ENCODE results near the gene NUDT2. TPM values are rescaled to one million over a fixed set of nuclear protein-coding genes. Genes with fewer than 3 reads are reported as not detected.

Gene NUDT2
- total RNA-seq (10 to 100 TPM in 4 of 5 experiments, 1 to 10 TPM in 1; 7.5 to 30.0 (median 22.7) TPM), polyA plus RNA-seq (10 to 100 TPM; 27.7 to 63.3 TPM), total RNA-seq (13.3 reads per million, percentile 42 among the genes with 10 or more reads in this experiment)

- POLR2A ChIA-PET: no interaction called here
- CTCF ChIA-PET: no interaction called here
- Mint-ChIP-seq H3K4me3 (peak within 1 kb of the TSS; percentile 88 to 97 (median 94)), H3K27me3 (no peaks in the 10 kb centered on the region), H3K4me1 (peaks cover 11 to 45% (median 29%) of the 10 kb centered on the region in 7 donors), H3K9me3 (no peaks in the 10 kb centered on the region), H3K36me3 (no peaks in the 10 kb centered on the region), H3K27ac (peak within 1 kb of the TSS; percentile 77 to 98 (median 95))
- no peaks in the 10 kb centered on the region for H3K36me3 ChIP-seq (ENCODE audit: control insufficient read depth in 2 of 3, insufficient read depth in 3 of 3, low read length in 3 of 3)
- DNase-seq (peak; percentile 89 to 99 (median 96)), ATAC-seq (peak; percentile 95)
- no peaks in the 10 kb centered on the region for H3K9me3 ChIP-seq (ENCODE audit: control insufficient read depth in 2 of 3, low read length in 3 of 3)
- peaks cover 3 to 8% of the 10 kb centered on the region in 2 donors for H3K4me1 ChIP-seq (ENCODE audit: control insufficient read depth in 2 of 2, insufficient read depth in 2 of 2, low read length in 2 of 2)
- peak within 1 kb of the TSS; percentile 94 for H3K27ac ChIP-seq (ENCODE audit: low read depth, low read length)
- intact Hi-C loops (cut with micrococcal nuclease): loop anchor here (1.0 to 10.0 kb wide), 20 partner anchors 48 to 1273 kb away; partner anchors contain the start of genes DCAF12 (in 2 of the 2), DNAI1 (in 2 of the 2), DNAJB5 (in 2 of the 2) and FAM219A (in 2 of the 2)
- no peaks in the 10 kb centered on the region for H3K27me3 ChIP-seq (ENCODE audit: control insufficient read depth in 2 of 2, insufficient read depth in 2 of 2, low read length in 2 of 2)
- peak within 1 kb of the TSS; percentile 98 for H3K4me3 ChIP-seq (ENCODE audit: low read length)
These were observed at the start of gene NUDT2, which contains the start of gene KIF24 for GRCh38 chr9:34328987-34329832. Gene NUDT2, plus strand, starts transcription at chr9:34329569. Its CDS starts 9,471 bp downstream, at chr9:34339040. Gene KIF24, minus strand, starts transcription at chr9:34329268. Its CDS starts 17,922 bp downstream, at chr9:34311346.

GRCh38 chr9:34282096-34282495 is 47.3 kb upstream of the NUDT2 start:
- CTCF ChIA-PET: interaction anchor here (0.6 kb wide), 1 partner anchor 226 kb away, joined by 4 read pairs; no protein-coding TSS in a partner anchor
- intact Hi-C loops (cut with micrococcal nuclease): no loop called here

GRCh38 chr9:34289159-34289558 is 40.2 kb upstream of the NUDT2 start:
- Histone ChIP-seq H3K27ac (ENCODE audit: low read depth, low read length) (no peak overlapping the region), H3K27me3 (ENCODE audit: control insufficient read depth in 2 of 2, insufficient read depth in 2 of 2, low read length in 2 of 2) (no peaks in the 10 kb centered on the region), H3K9me3 (ENCODE audit: control insufficient read depth in 2 of 3, low read length in 3 of 3) (no peaks in the 10 kb centered on the region), H3K4me3 (ENCODE audit: low read length) (no peak overlapping the region), H3K4me1 (ENCODE audit: control insufficient read depth in 2 of 2, insufficient read depth in 2 of 2, low read length in 2 of 2) (no peaks in the 10 kb centered on the region), H3K36me3 (ENCODE audit: control insufficient read depth in 2 of 3, insufficient read depth in 3 of 3, low read length in 3 of 3) (no peaks in the 10 kb centered on the region)
- Mint-ChIP-seq H3K27ac (no peak overlapping the region), H3K27me3 (no peaks in the 10 kb centered on the region), H3K4me1 (peaks cover 0 to 3% (median 0%) of the 10 kb centered on the region in 7 donors), H3K4me3 (no peak overlapping the region), H3K9me3 (no peaks in the 10 kb centered on the region), H3K36me3 (peaks cover 0 to 7% (median 0%) of the 10 kb centered on the region in 5 donors)
- intact Hi-C loops (cut with micrococcal nuclease): no loop called here
- ChIA-PET POLR2A (no interaction called here), CTCF (no interaction called here)
- no peak for ATAC-seq
- DNase-seq: no peak

More at GRCh38 chr9:34282096-34282495, 47.3 kb upstream of the NUDT2 start:
- Histone ChIP-seq H3K9me3 (ENCODE audit: control insufficient read depth in 2 of 3, low read length in 3 of 3) (no peaks in the 10 kb centered on the region), H3K36me3 (ENCODE audit: control insufficient read depth in 2 of 3, insufficient read depth in 3 of 3, low read length in 3 of 3) (no peaks in the 10 kb centered on the region), H3K4me3 (ENCODE audit: low read length) (no peak overlapping the region), H3K27ac (ENCODE audit: low read depth, low read length) (no peak overlapping the region), H3K4me1 (ENCODE audit: control insufficient read depth in 2 of 2, insufficient read depth in 2 of 2, low read length in 2 of 2) (no peaks in the 10 kb centered on the region), H3K27me3 (ENCODE audit: control insufficient read depth in 2 of 2, insufficient read depth in 2 of 2, low read length in 2 of 2) (no peaks in the 10 kb centered on the region)
- Mint-ChIP-seq H3K4me1 (peaks cover 0 to 7% (median 5%) of the 10 kb centered on the region in 7 donors), H3K27me3 (no peaks in the 10 kb centered on the region), H3K9me3 (no peaks in the 10 kb centered on the region), H3K4me3 (no peak overlapping the region), H3K36me3 (peaks cover 0 to 9% (median 0%) of the 10 kb centered on the region in 5 donors), H3K27ac (no peak overlapping the region)
- ATAC-seq (no peak), DNase-seq (no peak)
- POLR2A ChIA-PET: no interaction called here

GRCh38 chr9:34291023-34291422 is 38.3 kb upstream of the NUDT2 start:
- no peak overlapping the region for H3K4me3 Mint-ChIP-seq
- Histone ChIP-seq H3K9me3 (ENCODE audit: control insufficient read depth in 2 of 3, low read length in 3 of 3) (no peaks in the 10 kb centered on the region), H3K27ac (ENCODE audit: low read depth, low read length) (no peak overlapping the region), H3K36me3 (ENCODE audit: control insufficient read depth in 2 of 3, insufficient read depth in 3 of 3, low read length in 3 of 3) (no peaks in the 10 kb centered on the region), H3K4me1 (ENCODE audit: control insufficient read depth in 2 of 2, insufficient read depth in 2 of 2, low read length in 2 of 2) (no peaks in the 10 kb centered on the region), H3K4me3 (ENCODE audit: low read length) (no peak overlapping the region), H3K27me3 (ENCODE audit: control insufficient read depth in 2 of 2, insufficient read depth in 2 of 2, low read length in 2 of 2) (no peaks in the 10 kb centered on the region)
- POLR2A ChIA-PET: no interaction called here
- ATAC-seq: peak; percentile 54
- intact Hi-C loops (cut with micrococcal nuclease): no loop called here
- peaks cover 0 to 1% (median 0%) of the 10 kb centered on the region in 11 donors for H3K9me3 Mint-ChIP-seq
- DNase-seq: no peak
- H3K36me3 Mint-ChIP-seq: peaks cover 0 to 11% (median 0%) of the 10 kb centered on the region in 5 donors
- CTCF ChIA-PET: no interaction called here
- H3K27ac Mint-ChIP-seq: no peak overlapping the region
- H3K27me3 Mint-ChIP-seq: no peaks in the 10 kb centered on the region
- peaks cover 0 to 3% (median 0%) of the 10 kb centered on the region in 7 donors for H3K4me1 Mint-ChIP-seq

GRCh38 chr9:34291423-34291822 is 37.9 kb upstream of the NUDT2 start:
- no peak overlapping the region for H3K27ac Mint-ChIP-seq

GRCh38 chr9:34292552-34292951 is 36.8 kb upstream of the NUDT2 start:
- Mint-ChIP-seq H3K9me3 (peaks cover 0 to 1% (median 0%) of the 10 kb centered on the region in 11 donors), H3K4me3 (no peak overlapping the region), H3K4me1 (peaks cover 0 to 3% (median 0%) of the 10 kb centered on the region in 7 donors), H3K36me3 (peaks cover 0 to 4% (median 0%) of the 10 kb centered on the region in 5 donors), H3K27me3 (no peaks in the 10 kb centered on the region), H3K27ac (no peak overlapping the region)
- no peak overlapping the region for H3K27ac ChIP-seq (ENCODE audit: low read depth, low read length)
- ATAC-seq: no peak
- H3K27me3 ChIP-seq (ENCODE audit: control insufficient read depth in 2 of 2, insufficient read depth in 2 of 2, low read length in 2 of 2): no peaks in the 10 kb centered on the region
- no peak overlapping the region for H3K4me3 ChIP-seq (ENCODE audit: low read length)
- ChIA-PET POLR2A (no interaction called here), CTCF (interaction anchor here (0.8 kb wide), 1 partner anchor 35 kb away, joined by 4 read pairs; no protein-coding TSS in a partner anchor)
- no peaks in the 10 kb centered on the region for H3K9me3 ChIP-seq (ENCODE audit: control insufficient read depth in 2 of 3, low read length in 3 of 3)
- intact Hi-C loops (cut with micrococcal nuclease): no loop called here
- no peaks in the 10 kb centered on the region for H3K36me3 ChIP-seq (ENCODE audit: control insufficient read depth in 2 of 3, insufficient read depth in 3 of 3, low read length in 3 of 3)
- no peaks in the 10 kb centered on the region for H3K4me1 ChIP-seq (ENCODE audit: control insufficient read depth in 2 of 2, insufficient read depth in 2 of 2, low read length in 2 of 2)
- DNase-seq: no peak

More at GRCh38 chr9:34291423-34291822, 37.9 kb upstream of the NUDT2 start:
- H3K36me3 ChIP-seq (ENCODE audit: control insufficient read depth in 2 of 3, insufficient read depth in 3 of 3, low read length in 3 of 3): no peaks in the 10 kb centered on the region
- ChIA-PET CTCF (no interaction called here), POLR2A (no interaction called here)
- peaks cover 0 to 7% (median 0%) of the 10 kb centered on the region in 5 donors for H3K36me3 Mint-ChIP-seq
- ATAC-seq: no peak
- H3K9me3 Mint-ChIP-seq: peaks cover 0 to 1% (median 0%) of the 10 kb centered on the region in 11 donors
- H3K4me3 Mint-ChIP-seq: no peak overlapping the region
- H3K9me3 ChIP-seq (ENCODE audit: control insufficient read depth in 2 of 3, low read length in 3 of 3): no peaks in the 10 kb centered on the region
- H3K4me3 ChIP-seq (ENCODE audit: low read length): no peak overlapping the region
- H3K27ac ChIP-seq (ENCODE audit: low read depth, low read length): no peak overlapping the region
- intact Hi-C loops (cut with micrococcal nuclease): no loop called here
- no peak for DNase-seq
- no peaks in the 10 kb centered on the region for H3K4me1 ChIP-seq (ENCODE audit: control insufficient read depth in 2 of 2, insufficient read depth in 2 of 2, low read length in 2 of 2)
- no peaks in the 10 kb centered on the region for H3K27me3 Mint-ChIP-seq
- H3K27me3 ChIP-seq (ENCODE audit: control insufficient read depth in 2 of 2, insufficient read depth in 2 of 2, low read length in 2 of 2): no peaks in the 10 kb centered on the region
- peaks cover 0 to 3% (median 0%) of the 10 kb centered on the region in 7 donors for H3K4me1 Mint-ChIP-seq
